Iris pigment epithelial cell (primary cell): ENCODE measurements around the gene PLAAT2.
A peak's percentile ranks its signal among the peaks of the same experiment; 100 is the strongest.

Experiments used
- DNase-seq: peaks from one replicate; pipeline ENCODE4 v3.0.0-alpha.2; 2011; ENCODE audit warnings: low read depth

Gene PLAAT2

DNA sequence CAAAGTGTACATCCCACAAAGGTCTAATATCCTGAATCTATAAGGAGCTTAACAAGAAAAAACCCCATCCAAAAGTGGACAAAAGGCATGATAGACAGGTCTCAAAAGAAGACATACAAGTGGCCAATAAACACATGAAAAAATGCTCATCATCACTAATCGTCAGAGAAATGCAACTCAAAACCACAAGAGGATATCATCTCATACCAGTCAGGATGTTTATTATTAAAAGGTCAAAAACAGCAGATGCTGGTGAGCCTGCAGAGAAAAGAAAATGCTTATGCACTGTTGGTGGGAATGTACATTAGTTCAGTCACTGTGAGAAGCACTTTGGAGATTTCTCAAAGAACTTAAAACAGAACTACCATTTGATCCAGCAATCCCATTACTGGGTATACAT is 44.6 kb downstream of the PLAAT2 start:
- DNase-seq: peak; percentile 96

- no peak for DNase-seq
Observed at GRCh38 chr11:63517156-63517555, 46.0 kb downstream of the PLAAT2 start.

DNA sequence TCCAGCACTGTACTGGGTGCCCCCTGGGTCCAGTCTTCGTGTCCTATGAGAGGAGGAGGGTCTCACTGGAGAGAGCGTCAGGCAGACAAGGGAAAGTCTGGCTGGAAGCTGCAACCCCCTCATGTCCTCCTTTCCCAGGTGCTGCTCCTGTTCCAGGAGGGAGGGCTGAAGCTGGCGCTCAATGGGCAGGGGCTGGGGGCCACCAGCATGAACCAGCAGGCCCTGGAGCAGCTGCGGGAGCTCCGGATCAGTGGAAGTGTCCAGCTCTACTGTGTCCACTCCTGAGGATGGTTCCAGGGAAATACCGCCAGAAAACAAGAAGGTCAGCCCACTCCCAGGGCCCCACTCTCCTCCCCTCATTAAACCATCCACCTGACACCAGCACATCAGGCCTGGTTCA is 47.1 kb downstream of the PLAAT2 start:
- no peak for DNase-seq

GRCh38 chr11:63512816-63513215 is 50.4 kb downstream of the PLAAT2 start:
- no peak for DNase-seq

DNA sequence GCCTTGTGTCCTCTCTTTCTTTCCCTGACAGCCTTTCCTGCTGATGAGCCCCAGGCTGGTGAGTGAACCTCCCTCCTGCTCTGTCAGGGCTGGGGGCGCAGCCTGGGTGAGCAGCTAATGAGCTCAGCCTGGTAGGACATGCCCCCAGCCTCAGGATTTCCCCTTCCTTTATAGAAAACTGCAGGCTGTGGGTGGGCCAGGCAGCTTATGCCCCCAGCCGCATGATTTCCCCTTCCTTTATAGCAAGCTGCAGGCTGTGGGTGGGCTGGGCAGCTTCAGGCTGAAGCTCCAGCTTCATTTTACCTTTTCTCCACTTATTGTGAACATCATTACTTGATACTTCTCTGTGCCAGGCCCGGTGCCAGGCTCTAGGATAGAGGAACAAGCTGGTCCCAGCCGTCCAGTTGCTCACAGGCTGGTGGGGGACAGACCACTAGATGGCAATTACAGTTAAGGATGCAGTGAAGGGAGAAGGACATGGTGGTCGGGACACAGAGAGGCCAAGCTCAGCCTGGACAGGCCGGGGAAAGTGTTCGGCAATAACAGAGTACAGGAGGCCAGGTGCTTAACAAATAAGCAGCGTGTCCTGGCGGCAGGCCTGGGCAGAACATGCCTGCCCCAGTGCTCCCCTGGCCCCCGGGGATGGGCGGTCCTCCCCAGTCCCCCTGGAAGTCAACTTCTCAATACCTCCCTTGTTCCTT is 52.0 kb downstream of the PLAAT2 start:
- no peak for DNase-seq

GRCh38 chr11:63510360-63511047 is 52.7 kb downstream of the PLAAT2 start:
- DNase-seq: peak; percentile 59

GRCh38 chr11:63508745-63509144 is 54.4 kb downstream of the PLAAT2 start:
- DNase-seq: no peak

DNA sequence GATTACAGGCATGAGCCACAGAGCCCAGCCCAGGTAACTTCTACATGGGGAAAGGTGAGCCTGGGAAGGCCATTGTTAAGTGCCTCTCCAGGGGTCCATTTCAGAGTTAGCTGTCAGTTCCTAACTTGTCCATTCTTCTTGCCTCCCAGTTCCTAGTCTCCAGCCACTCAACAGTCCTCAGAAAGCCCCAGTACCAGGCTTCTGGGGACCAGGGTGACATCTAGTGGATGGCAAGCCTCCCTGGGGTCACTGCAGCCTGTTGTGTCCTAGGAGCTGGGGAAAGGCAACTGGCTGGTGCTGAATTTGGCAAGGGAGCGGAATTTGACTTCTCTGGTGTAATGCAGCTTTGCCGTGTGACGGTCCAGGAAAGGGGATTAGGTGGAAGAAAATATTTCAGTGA is 55.2 kb downstream of the PLAAT2 start:
- no peak for DNase-seq

GRCh38 chr11:63507511-63507910 is 55.7 kb downstream of the PLAAT2 start:
- no peak for DNase-seq

DNA sequence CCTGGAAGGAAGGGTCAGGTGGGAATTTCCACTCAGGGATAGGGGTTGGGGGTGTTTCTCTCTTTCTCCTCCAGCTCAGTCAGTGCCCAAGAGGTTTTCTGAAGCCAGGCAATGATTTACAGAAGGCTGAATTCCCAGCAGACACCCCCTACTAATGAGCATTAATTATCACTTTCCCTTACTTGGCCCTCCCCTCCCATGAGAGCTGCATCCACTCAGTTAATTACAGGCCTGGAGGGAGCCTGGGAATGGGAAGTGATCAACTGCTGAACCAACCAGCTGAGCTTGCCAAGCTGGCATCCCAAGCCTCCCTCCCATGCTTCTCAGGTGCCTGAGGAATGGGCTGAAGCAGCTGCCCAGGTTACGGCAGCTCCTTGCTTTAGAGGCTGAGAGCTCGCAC is 56.3 kb downstream of the PLAAT2 start:
- DNase-seq: no peak

GRCh38 chr11:63505857-63506528 is 57.2 kb downstream of the PLAAT2 start, which contains the start of gene LGALS12:
LGALS12 (plus strand) TSS chr11:63506084; CDS start chr11:63506459, 375 bp downstream.
- no peak for DNase-seq

DNA sequence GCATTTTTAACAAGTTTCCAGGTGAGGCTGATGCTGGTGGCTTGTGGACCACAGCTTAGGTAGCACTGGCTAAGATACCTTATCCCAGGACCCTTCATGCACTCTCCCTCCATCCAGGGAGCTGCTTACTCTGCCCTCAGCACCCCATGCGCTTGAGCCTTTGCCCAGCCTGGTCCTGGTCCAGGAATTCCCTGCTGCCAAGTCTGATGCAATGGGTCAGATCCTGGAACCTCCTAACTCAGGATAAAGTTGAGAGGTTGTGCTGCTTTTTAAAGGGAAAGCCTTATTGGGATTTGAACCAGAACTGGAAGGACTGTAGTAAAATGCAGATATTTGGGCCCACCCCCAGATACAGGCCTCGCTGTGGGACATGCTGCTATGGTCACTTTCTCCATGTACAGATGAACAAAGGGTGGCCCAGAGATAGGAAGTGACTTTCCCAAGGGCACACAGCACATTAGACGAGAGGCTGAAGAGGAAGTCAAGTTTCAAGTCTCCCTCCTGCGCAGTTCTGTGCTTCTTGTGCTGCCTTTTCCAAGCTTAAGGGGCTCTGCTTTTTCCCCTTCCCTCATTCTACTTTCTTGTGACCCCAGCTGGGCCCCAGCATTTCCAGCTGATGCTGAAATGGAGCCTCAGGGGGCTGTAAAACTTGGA is 58.1 kb downstream of the PLAAT2 start:
- DNase-seq: no peak

GRCh38 chr11:63504054-63504453 is 59.1 kb downstream of the PLAAT2 start:
- DNase-seq: no peak

DNA sequence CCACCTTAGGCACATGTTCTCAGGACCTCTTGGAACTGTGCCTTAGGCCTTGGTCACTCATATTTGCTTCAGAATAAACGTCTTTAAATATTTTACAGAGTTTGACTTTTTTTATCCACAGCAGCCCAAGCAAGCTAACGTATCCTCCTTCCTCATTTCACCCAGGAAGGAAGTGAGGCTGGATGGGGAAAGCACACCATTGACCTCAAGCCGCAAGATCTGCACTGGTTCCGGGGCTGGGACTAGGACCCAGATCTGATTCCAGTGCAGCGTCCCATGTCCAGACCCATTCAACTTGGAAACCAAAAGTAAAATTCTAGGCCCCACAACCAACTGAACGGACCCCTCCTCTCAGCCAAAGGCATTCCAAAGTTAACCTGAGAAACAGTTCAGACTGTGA is 59.7 kb downstream of the PLAAT2 start:
- DNase-seq: no peak
